ENCODE results near the gene TNRC6A. TPM values are rescaled to one million over a fixed set of nuclear protein-coding genes. Genes with fewer than 3 reads are reported as not detected.

The TNRC6A gene
- total RNA-seq, 1 experiment from 2014 or later = 41.6 TPM

- intact Hi-C loops (cut with micrococcal nuclease) = no loop called here
- BruUV-seq (replicated peaks) = no TSS peak
- CTCF ChIA-PET = interaction anchor here (0.6 kb wide), 1 partner anchor 13 kb away, joined by 3 read pairs; no protein-coding TSS in a partner anchor
- TF ChIP-seq CTCF (IDR thresholded peaks at IDR 0.05; ENCODE audit: unreplicated experiment) = no peak
- Mint-ChIP-seq H3K4me3 (ENCODE audit: unreplicated experiment) (no peak overlapping the region), H3K9me3 (ENCODE audit: unreplicated experiment) (peaks cover 6% of the 10 kb centered on the region), H3K4me1 (ENCODE audit: insufficient read depth, unreplicated experiment) (no peaks in the 10 kb centered on the region), H3K36me3 (ENCODE audit: insufficient read depth, unreplicated experiment) (no peaks in the 10 kb centered on the region), H3K27me3 (ENCODE audit: insufficient read depth, unreplicated experiment) (no peaks in the 10 kb centered on the region), H3K27ac (ENCODE audit: low read depth, unreplicated experiment) (no peak overlapping the region)
- POLR2A ChIA-PET = no interaction called here
- DNase-seq (ENCODE audit: unreplicated experiment) = no peak
Observed at GRCh38 chr16:24713379-24713778, 16.1 kb upstream of the TNRC6A start.

- H3K9me3 Mint-ChIP-seq (ENCODE audit: unreplicated experiment) = peaks cover 4% of the 10 kb centered on the region
- BruUV-seq (replicated peaks) = no TSS peak
- peaks cover 6% of the 10 kb centered on the region for H3K36me3 Mint-ChIP-seq (ENCODE audit: insufficient read depth, unreplicated experiment)
- ChIA-PET POLR2A (interaction anchor here (1.5 kb wide), 1 partner anchor 11 kb away, joined by 3 read pairs; no protein-coding TSS in a partner anchor), CTCF (interaction anchor here (0.6 kb wide), 1 partner anchor 50 kb away, joined by 3 read pairs; no protein-coding TSS in a partner anchor)
- H3K4me1 Mint-ChIP-seq (ENCODE audit: insufficient read depth, unreplicated experiment) = no peaks in the 10 kb centered on the region
- DNase-seq (ENCODE audit: unreplicated experiment) = no peak
- no peak overlapping the region for H3K4me3 Mint-ChIP-seq (ENCODE audit: unreplicated experiment)
- no peak for TF ChIP-seq CTCF (IDR thresholded peaks at IDR 0.05; ENCODE audit: unreplicated experiment)
- H3K27ac Mint-ChIP-seq (ENCODE audit: low read depth, unreplicated experiment) = no peak overlapping the region
- H3K27me3 Mint-ChIP-seq (ENCODE audit: insufficient read depth, unreplicated experiment) = no peaks in the 10 kb centered on the region
- intact Hi-C loops (cut with micrococcal nuclease) = no loop called here
Observed at GRCh38 chr16:24717411-24717810, 12.0 kb upstream of the TNRC6A start.

GRCh38 chr16:24718967-24719521, 10.4 kb upstream of the TNRC6A start:
- no peak overlapping the region for H3K27ac Mint-ChIP-seq (ENCODE audit: low read depth, unreplicated experiment)
- H3K4me3 Mint-ChIP-seq (ENCODE audit: unreplicated experiment) = no peak overlapping the region
- H3K27me3 Mint-ChIP-seq (ENCODE audit: insufficient read depth, unreplicated experiment) = no peaks in the 10 kb centered on the region
- H3K36me3 Mint-ChIP-seq (ENCODE audit: insufficient read depth, unreplicated experiment) = peaks cover 6% of the 10 kb centered on the region
- H3K9me3 Mint-ChIP-seq (ENCODE audit: unreplicated experiment) = no peaks in the 10 kb centered on the region
- ChIA-PET POLR2A (no interaction called here), CTCF (interaction anchor here (0.6 kb wide), 1 partner anchor 78 kb away, joined by 5 read pairs; no protein-coding TSS in a partner anchor)
- DNase-seq (ENCODE audit: unreplicated experiment) = no peak
- H3K4me1 Mint-ChIP-seq (ENCODE audit: insufficient read depth, unreplicated experiment) = peaks cover 4% of the 10 kb centered on the region
- intact Hi-C loops (cut with micrococcal nuclease) = no loop called here
- no peak for TF ChIP-seq CTCF (IDR thresholded peaks at IDR 0.05; ENCODE audit: unreplicated experiment)
- no TSS peak for BruUV-seq (replicated peaks)

- BruUV-seq (replicated peaks) = no TSS peak
- no peaks in the 10 kb centered on the region for H3K27me3 Mint-ChIP-seq (ENCODE audit: insufficient read depth, unreplicated experiment)
- H3K4me1 Mint-ChIP-seq (ENCODE audit: insufficient read depth, unreplicated experiment) = peaks cover 5% of the 10 kb centered on the region
- H3K36me3 Mint-ChIP-seq (ENCODE audit: insufficient read depth, unreplicated experiment) = peaks cover 6% of the 10 kb centered on the region
- no peak overlapping the region for H3K27ac Mint-ChIP-seq (ENCODE audit: low read depth, unreplicated experiment)
- DNase-seq (ENCODE audit: unreplicated experiment) = no peak
- intact Hi-C loops (cut with micrococcal nuclease) = no loop called here
- no peak for TF ChIP-seq CTCF (IDR thresholded peaks at IDR 0.05; ENCODE audit: unreplicated experiment)
- H3K9me3 Mint-ChIP-seq (ENCODE audit: unreplicated experiment) = no peaks in the 10 kb centered on the region
- no peak overlapping the region for H3K4me3 Mint-ChIP-seq (ENCODE audit: unreplicated experiment)
- CTCF ChIA-PET = no interaction called here
- POLR2A ChIA-PET = interaction anchor here (0.9 kb wide), 1 partner anchor 10 kb away, joined by 3 read pairs; no protein-coding TSS in a partner anchor
Observed at GRCh38 chr16:24721830-24722238, 7.6 kb upstream of the TNRC6A start.

Data from MCF 10A (cell line).